ENCODE results near the gene CDC42BPA.

GRCh38 chr1:227102056-227102455 lies 216.2 kb downstream of the CDC42BPA start:
- no peak for TF ChIP-seq CTCF (conservative IDR thresholded peaks at IDR 0.05 in 1 of 2, IDR thresholded peaks at IDR 0.05 in 1 of 2; ENCODE audit: extremely low read depth in 1 of 2, insufficient read depth in 1 of 2, low read depth in 1 of 2, low read length in 2 of 2)
- TF ChIP-seq EZH2 (IDR thresholded peaks at IDR 0.05; ENCODE audit: borderline replicate concordance, low read length): no peak

Measured in mammary epithelial cell (primary cell).